Stimulated activated CD8-positive, alpha-beta memory T cell treated with anti-CD3 and anti-CD28 coated beads, Interleukin-4, amount 100 ng/mL, for 24 hours (primary cell): Measurements from ENCODE around the gene CLHC1.

Experiments used
- DNase-seq: peaks from one replicate; pipeline ENCODE4 v3.0.0-alpha.2; 2020; ENCODE audit warnings: low read depth

Gene CLHC1

GRCh38 chr2:55169359-55169758, 62.7 kb downstream of the CLHC1 start:
- no peak for DNase-seq

- no peak for DNase-seq
These were observed 63.6 kb downstream of the CLHC1 start for GRCh38 chr2:55168221-55169154.

GRCh38 chr2:55165626-55166025, 66.5 kb downstream of the CLHC1 start:
- DNase-seq: no peak

- no peak for DNase-seq
These were observed 67.3 kb downstream of the CLHC1 start for GRCh38 chr2:55164534-55165480.

- no peak for DNase-seq
These were observed 68.1 kb downstream of the CLHC1 start for GRCh38 chr2:55163941-55164390.

- DNase-seq: no peak
These were observed 68.8 kb downstream of the CLHC1 start for GRCh38 chr2:55163274-55163721.

GRCh38 chr2:55162284-55163006, 69.6 kb downstream of the CLHC1 start:
- DNase-seq: no peak

- DNase-seq: no peak
These were observed 70.5 kb downstream of the CLHC1 start for GRCh38 chr2:55161295-55162210.

GRCh38 chr2:55160422-55160821, 71.7 kb downstream of the CLHC1 start:
- no peak for DNase-seq

GRCh38 chr2:55159752-55160151, 72.3 kb downstream of the CLHC1 start:
- DNase-seq: no peak

GRCh38 chr2:55159037-55159651, 72.9 kb downstream of the CLHC1 start:
- no peak for DNase-seq

GRCh38 chr2:55158111-55158814, 73.8 kb downstream of the CLHC1 start:
- DNase-seq: no peak

GRCh38 chr2:55157474-55157884, 74.6 kb downstream of the CLHC1 start:
- no peak for DNase-seq

- no peak for DNase-seq
These were observed 75.1 kb downstream of the CLHC1 start for GRCh38 chr2:55156984-55157383.

- DNase-seq: no peak
These were observed 75.8 kb downstream of the CLHC1 start for GRCh38 chr2:55156326-55156725.

- DNase-seq: no peak
These were observed 76.3 kb downstream of the CLHC1 start for GRCh38 chr2:55155764-55156281.

- DNase-seq: no peak
These were observed 76.9 kb downstream of the CLHC1 start for GRCh38 chr2:55155206-55155605.

GRCh38 chr2:55154525-55155030, 77.5 kb downstream of the CLHC1 start:
- no peak for DNase-seq
